Astrocyte of the cerebellum (primary cell): Measurements from ENCODE around the gene ALKBH6.
"Not testable (repeated sequence)": the region's sequence is repeated elsewhere in the genome, so short reads cannot be mapped to it uniquely, and the experiment has no call there.

ENCODE experiments used
- DNase-seq: peaks from one replicate; pipeline ENCODE4 v3.0.0-alpha.2; 2011; ENCODE audit warnings: low read depth
- H3K4me3 ChIP-seq: 2 replicates; pipeline ENCODE4 v1.5.1; 2011; ENCODE audit warnings: mild to moderate bottlenecking, low read depth, low read length, moderate library complexity
- CTCF ChIP-seq: IDR thresholded peaks from 2 replicates; pipeline ENCODE4 v1.5.1; 2012; ENCODE audit warnings: low read length, low read depth, moderate library complexity, mild to moderate bottlenecking; ENCODE audit errors: missing control alignments
- in situ Hi-C: cut with HindIII; loops from 2 replicates; pipeline ENCODE4 v1.10.0; 2017; ENCODE audit warnings: low sequenced_read_pairs

ALKBH6 gene

GRCh38 chr19:36046443-36047050 is 32.5 kb upstream of the ALKBH6 start:
- DNase-seq, result no peak
- in situ Hi-C loops, result no loop called here
- no peak for TF ChIP-seq CTCF

GRCh38 chr19:36043952-36044351 is 29.9 kb upstream of the ALKBH6 start:
- in situ Hi-C loops, result no loop called here
- no peak overlapping the region for H3K4me3 ChIP-seq
- DNase-seq, result no peak
- no peak for TF ChIP-seq CTCF

More at GRCh38 chr19:36046443-36047050, 32.5 kb upstream of the ALKBH6 start:
- no peak overlapping the region for H3K4me3 ChIP-seq

GRCh38 chr19:36041831-36042230 is 27.8 kb upstream of the ALKBH6 start:
- in situ Hi-C loops, result no loop called here
- H3K4me3 ChIP-seq, result no peak overlapping the region
- DNase-seq, result peak; percentile 6
- TF ChIP-seq CTCF, result no peak

GRCh38 chr19:36041092-36041491 is 27.1 kb upstream of the ALKBH6 start:
- H3K4me3 ChIP-seq, DNase-seq, in situ Hi-C loops: not testable (repeated sequence)

GRCh38 chr19:36040495-36040894 is 26.5 kb upstream of the ALKBH6 start:
- no peak for TF ChIP-seq CTCF
- no peak for DNase-seq
- in situ Hi-C loops, result no loop called here
- H3K4me3 ChIP-seq, result no peak overlapping the region

GRCh38 chr19:36032251-36033104 is 18.5 kb upstream of the ALKBH6 start, which contains the start of gene CLIP3:
TSS of gene CLIP3 (minus strand) at chr19:36032873. CDS start at chr19:36032357, 516 bp downstream.
- H3K4me3 ChIP-seq, result peak within 1 kb of the TSS; percentile 88
- DNase-seq, result peak; percentile 11
- TF ChIP-seq CTCF, result no peak
- in situ Hi-C loops, result no loop called here

GRCh38 chr19:36031308-36031707 is 17.3 kb upstream of the ALKBH6 start:
- in situ Hi-C loops, result no loop called here
- no peak for DNase-seq
- no peak for TF ChIP-seq CTCF
- H3K4me3 ChIP-seq, result no peak overlapping the region
